ENCODE data around the gene CCDC83.

CCDC83 gene

DNA sequence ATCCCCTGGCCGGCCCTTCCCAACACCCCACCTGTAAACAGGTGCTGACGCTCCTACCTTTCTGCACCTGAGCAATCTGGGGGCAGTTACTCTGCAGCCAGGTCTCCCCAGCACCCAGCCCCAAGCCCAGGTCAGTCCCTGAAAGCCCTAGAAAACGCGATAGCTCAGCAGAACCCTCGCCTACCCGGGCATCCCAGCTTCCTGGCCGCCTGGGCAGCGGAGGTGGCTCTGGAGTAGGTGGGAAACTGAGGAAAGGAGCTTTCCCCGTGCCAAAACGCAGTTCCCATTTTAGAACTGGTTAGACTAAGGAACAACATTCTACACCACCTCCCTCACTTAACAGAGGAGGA, 44.7 kb upstream of the CCDC83 start:
- H3K27me3 ChIP-seq, result peaks cover 18% of the 10 kb centered on the region
- 0 out of 2 replicates have a peak, but pooled peaks cover 3% of the 10 kb centered on the region for H3K4me1 ChIP-seq
- H3K4me3 ChIP-seq (ENCODE audit: low read depth, low read length), result peak overlapping the region; percentile 38
- TF ChIP-seq, protein P1, sequence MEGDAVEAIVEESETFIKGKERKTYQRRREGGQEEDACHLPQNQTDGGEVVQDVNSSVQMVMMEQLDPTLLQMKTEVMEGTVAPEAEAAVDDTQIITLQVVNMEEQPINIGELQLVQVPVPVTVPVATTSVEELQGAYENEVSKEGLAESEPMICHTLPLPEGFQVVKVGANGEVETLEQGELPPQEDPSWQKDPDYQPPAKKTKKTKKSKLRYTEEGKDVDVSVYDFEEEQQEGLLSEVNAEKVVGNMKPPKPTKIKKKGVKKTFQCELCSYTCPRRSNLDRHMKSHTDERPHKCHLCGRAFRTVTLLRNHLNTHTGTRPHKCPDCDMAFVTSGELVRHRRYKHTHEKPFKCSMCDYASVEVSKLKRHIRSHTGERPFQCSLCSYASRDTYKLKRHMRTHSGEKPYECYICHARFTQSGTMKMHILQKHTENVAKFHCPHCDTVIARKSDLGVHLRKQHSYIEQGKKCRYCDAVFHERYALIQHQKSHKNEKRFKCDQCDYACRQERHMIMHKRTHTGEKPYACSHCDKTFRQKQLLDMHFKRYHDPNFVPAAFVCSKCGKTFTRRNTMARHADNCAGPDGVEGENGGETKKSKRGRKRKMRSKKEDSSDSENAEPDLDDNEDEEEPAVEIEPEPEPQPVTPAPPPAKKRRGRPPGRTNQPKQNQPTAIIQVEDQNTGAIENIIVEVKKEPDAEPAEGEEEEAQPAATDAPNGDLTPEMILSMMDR (IDR thresholded peaks at IDR 0.05; ENCODE audit: low read depth, low read length), result no peak
- no peaks in the 10 kb centered on the region for H3K9me3 ChIP-seq
- no peak for DNase-seq
- H3K36me3 ChIP-seq, result no peaks in the 10 kb centered on the region

GRCh38 chr11:85810871-85811611, 44.1 kb upstream of the CCDC83 start, which contains the start of gene SYTL2:
TSS of gene SYTL2 (minus strand) at chr11:85811141. CDS start at chr11:85757725, 53,416 bp downstream.
- TF ChIP-seq, protein P1 (IDR thresholded peaks at IDR 0.05; ENCODE audit: low read depth, low read length), result no peak
- H3K27me3 ChIP-seq, result peaks cover 18% of the 10 kb centered on the region
- peak; percentile 70 for DNase-seq
- no peaks in the 10 kb centered on the region for H3K36me3 ChIP-seq
- H3K9me3 ChIP-seq, result no peaks in the 10 kb centered on the region
- peak within 1 kb of the TSS; percentile 38 for H3K4me3 ChIP-seq (ENCODE audit: low read depth, low read length)
- H3K4me1 ChIP-seq, result 0 out of 2 replicates have a peak, but pooled peaks cover 3% of the 10 kb centered on the region

DNA sequence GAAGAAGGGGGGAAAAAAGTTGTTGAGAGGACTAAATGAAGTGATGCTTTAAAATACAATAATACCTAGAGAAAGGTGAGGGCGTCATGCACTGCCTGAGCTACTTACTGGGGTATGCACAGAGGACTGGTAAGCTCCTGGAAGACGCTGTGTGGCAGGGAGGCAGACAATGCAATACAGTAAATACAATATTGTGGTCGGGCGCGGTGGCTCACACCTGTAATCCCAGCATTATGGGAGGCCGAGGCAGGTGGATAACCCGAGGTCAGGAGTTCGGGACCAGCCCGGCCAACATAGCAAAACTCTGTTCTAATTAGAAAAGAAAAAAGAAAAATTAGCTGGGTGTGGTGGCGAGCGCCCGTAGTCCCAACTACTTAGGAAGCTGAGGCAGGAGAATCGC, 43.6 kb upstream of the CCDC83 start:
- DNase-seq, result no peak
- Histone ChIP-seq H3K4me3 (ENCODE audit: low read depth, low read length) (peak overlapping the region; percentile 38), H3K36me3 (no peaks in the 10 kb centered on the region), H3K27me3 (peaks cover 18% of the 10 kb centered on the region), H3K4me1 (0 out of 2 replicates have a peak, but pooled peaks cover 3% of the 10 kb centered on the region), H3K9me3 (no peaks in the 10 kb centered on the region)
- TF ChIP-seq, protein P1 (IDR thresholded peaks at IDR 0.05; ENCODE audit: low read depth, low read length), result no peak

- H3K4me1 ChIP-seq, result 0 out of 2 replicates have a peak, but pooled peaks cover 3% of the 10 kb centered on the region
- H3K4me3 ChIP-seq (ENCODE audit: low read depth, low read length), result no peak overlapping the region
- TF ChIP-seq, protein P1 (IDR thresholded peaks at IDR 0.05; ENCODE audit: low read depth, low read length), result no peak
- H3K36me3 ChIP-seq, result no peaks in the 10 kb centered on the region
- no peaks in the 10 kb centered on the region for H3K9me3 ChIP-seq
- H3K27me3 ChIP-seq, result peaks cover 18% of the 10 kb centered on the region
- DNase-seq, result no peak
These were observed 41.5 kb upstream of the CCDC83 start for GRCh38 chr11:85813721-85814120.

- H3K36me3 ChIP-seq, result no peaks in the 10 kb centered on the region
- H3K27me3 ChIP-seq, result peaks cover 12% of the 10 kb centered on the region
- no peak overlapping the region for H3K4me3 ChIP-seq (ENCODE audit: low read depth, low read length)
- no peak for DNase-seq
- TF ChIP-seq, protein P1 (IDR thresholded peaks at IDR 0.05; ENCODE audit: low read depth, low read length), result no peak
- H3K4me1 ChIP-seq, result no peaks in the 10 kb centered on the region
- H3K9me3 ChIP-seq, result no peaks in the 10 kb centered on the region
These were observed 39.8 kb upstream of the CCDC83 start for GRCh38 chr11:85815186-85815931.

Data from BE2C (cell line).